Naive thymus-derived CD8-positive, alpha-beta T cell (primary cell): ENCODE data around the gene ADISSP. TPM values are rescaled to one million over a fixed set of nuclear protein-coding genes. Genes with fewer than 3 reads are reported as not detected.
A peak's percentile ranks its signal among the peaks of the same experiment; 100 is the strongest.
"Not testable (repeated sequence)": the region's sequence is repeated elsewhere in the genome, so short reads cannot be mapped to it uniquely, and the experiment has no call there.

ENCODE experiments used
- ATAC-seq, 2 donors: fragments of 150-1000 bp; cut with Tn5 transposase in 1 of 2; sonication (Bioruptor Pico), chemical (Tn5 transposase) in 1 of 2; 1 replicate in 1 of 2; 2 replicates in 1 of 2; pipeline ENCODE4 v1.10.0; 2021; ENCODE audit warnings: mild to moderate bottlenecking in 2 of 2, moderate library complexity in 2 of 2
- POLR2A ChIA-PET: fragments of 350-600 bp; sonication (Branson Sonifier 250); formaldehyde crosslinking; loops from one replicate; lab custom pipeline; 2021; ENCODE audit warnings: antibody characterized with exemption; lab: Charles Lee
- DNase-seq, 10 donors: peaks; one replicate each; pipeline versions ENCODE4 v3.0.0 to v3.0.0-alpha.2; 2020 to 2022
- H3K27ac Mint-ChIP-seq, 10 donors: one replicate each; pipeline ENCODE4 v1.8.0; 2020 to 2022; ENCODE audit warnings: mild to moderate bottlenecking in 10 of 10, mixed read lengths in 10 of 10, moderate library complexity in 4 of 10, inconsistent platforms in 1 of 10
- H3K27me3 Mint-ChIP-seq, 5 donors: one replicate each; pipeline ENCODE4 v1.8.0; 2021 to 2022; ENCODE audit warnings: mixed read lengths in 5 of 5
- H3K36me3 Mint-ChIP-seq, 3 donors: one replicate each; pipeline ENCODE4 v1.8.0; 2020 to 2022; ENCODE audit warnings: mixed read lengths in 3 of 3, mild to moderate bottlenecking in 2 of 3, inconsistent platforms in 1 of 3
- H3K4me1 Mint-ChIP-seq, 4 donors: one replicate each; pipeline ENCODE4 v1.8.0; 2021 to 2022; ENCODE audit warnings: mixed read lengths in 4 of 4
- H3K4me3 Mint-ChIP-seq, 10 donors: one replicate each; pipeline ENCODE4 v1.8.0; 2020 to 2022; ENCODE audit warnings: mild to moderate bottlenecking in 10 of 10, mixed read lengths in 10 of 10, moderate library complexity in 6 of 10, inconsistent platforms in 1 of 10
- H3K9me3 Mint-ChIP-seq, 9 donors: one replicate each; pipeline ENCODE4 v1.8.0; 2020 to 2022; ENCODE audit warnings: mixed read lengths in 9 of 9, mild to moderate bottlenecking in 3 of 9, inconsistent platforms in 1 of 9, moderate library complexity in 1 of 9
- polyA plus RNA-seq, 3 donors: library from polyadenylated mRNA; unstranded; fragments of 300-500 nt; fragmentation: Illumina TruSeq; gene quantifications; one replicate each; pipeline ENCODE4 v1.2.3, GENCODE V29; 2021
- total RNA-seq, 8 experiments: library from RNA in 2 of 8; stranded (reverse) in 2 of 8; gene quantifications; one replicate each; pipeline ENCODE4 v1.2.3 and lab custom pipeline; 2021 to 2026

The ADISSP gene
- total and polyA plus RNA-seq, 5 experiments from 2014 or later: 17.6 to 32.4 (median 19.6) TPM

DNA sequence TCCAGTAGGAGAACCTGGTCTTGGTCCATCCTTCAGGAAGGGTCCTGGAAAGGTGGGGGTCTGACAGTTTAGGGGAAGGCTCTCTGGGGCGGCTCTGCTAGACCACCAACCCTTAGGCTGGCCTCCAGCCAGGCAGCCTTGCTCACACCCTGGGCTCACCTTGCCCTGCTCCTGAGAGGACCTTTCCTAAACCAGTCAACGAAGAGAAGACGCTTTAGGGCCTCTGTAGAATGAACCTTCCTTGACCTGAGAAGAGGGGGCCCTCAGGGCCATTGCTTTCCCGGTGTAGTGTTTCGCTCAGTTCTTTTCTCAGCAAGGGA is 29.6 kb upstream of the ADISSP start:
- peaks cover 20 to 56% (median 55%) of the 10 kb centered on the region in 4 donors for H3K4me1 Mint-ChIP-seq
- ATAC-seq: no peak

DNA sequence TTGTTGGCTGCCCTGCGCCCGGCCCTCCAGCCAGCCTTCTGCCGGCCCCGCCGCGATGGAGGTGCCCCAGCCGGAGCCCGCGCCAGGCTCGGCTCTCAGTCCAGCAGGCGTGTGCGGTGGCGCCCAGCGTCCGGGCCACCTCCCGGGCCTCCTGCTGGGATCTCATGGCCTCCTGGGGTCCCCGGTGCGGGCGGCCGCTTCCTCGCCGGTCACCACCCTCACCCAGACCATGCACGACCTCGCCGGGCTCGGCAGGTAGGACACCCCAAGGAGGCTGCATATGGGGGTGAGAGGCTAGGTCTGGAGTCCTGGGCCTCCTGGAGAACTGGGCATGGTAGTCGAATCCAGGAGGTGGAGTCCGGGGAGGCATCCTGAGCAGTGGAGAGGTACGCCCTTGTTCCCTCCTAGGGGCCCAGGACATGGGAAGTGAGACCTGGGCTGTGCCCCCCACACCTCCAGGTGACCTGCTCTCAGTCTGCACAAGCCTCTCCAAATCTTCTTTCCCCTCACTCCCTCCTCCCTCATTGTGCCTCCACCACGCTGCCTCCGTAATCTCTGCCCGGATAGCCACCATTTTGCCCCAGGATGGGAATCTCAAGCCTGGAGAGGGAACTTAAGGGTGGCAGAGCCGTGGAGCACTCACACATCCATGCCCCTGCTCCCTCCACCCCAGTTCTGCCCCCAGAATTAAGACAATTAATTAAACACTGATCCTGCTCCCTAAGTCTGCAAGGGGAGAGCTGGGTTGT is 29.1 kb upstream of the ADISSP start:
- no peak for DNase-seq
- H3K9me3 Mint-ChIP-seq: no peaks in the 10 kb centered on the region
- peaks cover 20 to 56% (median 52%) of the 10 kb centered on the region in 4 donors for H3K4me1 Mint-ChIP-seq
- peak overlapping the region; percentile 94 to 99 (median 97) for H3K27ac Mint-ChIP-seq
- H3K27me3 Mint-ChIP-seq: no peaks in the 10 kb centered on the region
- no peak for ATAC-seq
- peaks cover 0 to 37% (median 25%) of the 10 kb centered on the region in 3 donors for H3K36me3 Mint-ChIP-seq
- POLR2A ChIA-PET: interaction anchor here (0.6 to 2.7 kb wide), 4 partner anchors 9 to 62 kb away, joined by 4 to 9 read pairs (median 7); partner anchors contain the start of gene CENPB
- peak overlapping the region; percentile 95 to 100 (median 98) for H3K4me3 Mint-ChIP-seq

More for the DNA sequence above, 29.6 kb upstream of the ADISSP start:
- no peak for DNase-seq
- peak overlapping the region; percentile 94 to 99 (median 97) for H3K27ac Mint-ChIP-seq
- no peaks in the 10 kb centered on the region for H3K9me3 Mint-ChIP-seq
- peak overlapping the region; percentile 95 to 100 (median 98) for H3K4me3 Mint-ChIP-seq
- H3K27me3 Mint-ChIP-seq: no peaks in the 10 kb centered on the region
- POLR2A ChIA-PET: interaction anchor here (0.6 to 2.7 kb wide), 2 partner anchors 11 to 62 kb away, joined by 5 to 9 read pairs; partner anchors contain the start of gene CENPB
- H3K36me3 Mint-ChIP-seq: peaks cover 0 to 43% (median 28%) of the 10 kb centered on the region in 3 donors

DNA sequence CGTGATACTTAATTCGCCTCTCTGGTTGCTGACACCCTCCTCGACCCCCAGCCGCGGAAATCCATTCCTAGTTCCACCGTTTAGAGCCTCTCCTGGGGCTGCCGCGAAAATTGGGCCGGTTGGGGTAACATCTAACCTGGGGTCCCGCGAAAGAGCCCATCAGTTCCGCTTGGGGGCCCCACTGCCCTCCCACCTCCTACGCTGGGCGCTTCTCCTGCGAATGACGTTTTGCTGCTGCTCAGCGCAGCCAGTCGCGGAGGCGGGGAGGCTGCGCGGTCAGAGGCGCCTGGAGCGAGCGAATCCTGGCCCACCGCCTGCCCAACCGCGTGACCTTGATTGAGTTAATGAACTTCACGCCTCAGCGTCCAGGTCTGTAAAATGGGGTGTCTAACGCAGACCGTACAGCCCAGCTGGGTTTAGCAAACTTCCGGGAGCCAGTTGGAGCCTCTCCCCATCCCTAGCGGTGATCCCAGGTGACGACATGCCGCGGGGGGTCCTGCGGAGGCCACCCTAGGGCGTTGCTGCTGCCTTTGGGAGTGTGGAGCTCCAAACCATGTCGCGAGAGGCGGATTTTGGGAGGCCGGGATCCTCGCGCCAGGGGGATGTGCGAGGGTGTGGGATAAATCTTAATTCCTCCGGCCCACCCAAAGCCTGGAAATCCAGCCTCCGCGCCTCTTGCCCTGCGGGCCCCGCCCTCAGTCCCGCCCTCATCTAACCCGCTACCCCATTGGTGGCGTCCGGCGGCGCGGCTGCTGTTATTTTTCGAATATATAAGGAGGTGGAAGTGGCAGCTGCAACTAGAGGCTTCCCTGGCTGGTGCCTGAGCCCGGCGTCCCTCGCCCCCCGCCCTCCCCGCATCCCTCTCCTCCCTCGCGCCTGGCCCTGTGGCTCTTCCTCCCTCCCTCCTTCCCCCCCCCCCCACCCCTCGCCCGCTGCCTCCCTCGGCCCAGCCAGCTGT is 28.2 kb upstream of the ADISSP start, which contains the start of gene CDC25B:
CDC25B (plus strand) TSS at position 800 of the 958 bp plus-strand sequence. CDS start 222 bp downstream, outside the sequence.
- POLR2A ChIA-PET: interaction anchor here (0.6 to 2.7 kb wide), 7 partner anchors 8 to 59 kb away, joined by 3 to 9 read pairs (median 4); partner anchors contain the start of genes ADISSP and CENPB
- peaks cover 0 to 29% (median 20%) of the 10 kb centered on the region in 3 donors for H3K36me3 Mint-ChIP-seq
- peak within 1 kb of the TSS; percentile 94 to 99 (median 97) for H3K27ac Mint-ChIP-seq
- no peaks in the 10 kb centered on the region for H3K9me3 Mint-ChIP-seq
- DNase-seq: peak; percentile 84 to 95 (median 86)
- peaks cover 20 to 48% (median 45%) of the 10 kb centered on the region in 4 donors for H3K4me1 Mint-ChIP-seq
- H3K4me3 Mint-ChIP-seq: peak within 1 kb of the TSS; percentile 95 to 100 (median 98)
- H3K27me3 Mint-ChIP-seq: no peaks in the 10 kb centered on the region
- ATAC-seq: peak; percentile 76 to 80

DNA sequence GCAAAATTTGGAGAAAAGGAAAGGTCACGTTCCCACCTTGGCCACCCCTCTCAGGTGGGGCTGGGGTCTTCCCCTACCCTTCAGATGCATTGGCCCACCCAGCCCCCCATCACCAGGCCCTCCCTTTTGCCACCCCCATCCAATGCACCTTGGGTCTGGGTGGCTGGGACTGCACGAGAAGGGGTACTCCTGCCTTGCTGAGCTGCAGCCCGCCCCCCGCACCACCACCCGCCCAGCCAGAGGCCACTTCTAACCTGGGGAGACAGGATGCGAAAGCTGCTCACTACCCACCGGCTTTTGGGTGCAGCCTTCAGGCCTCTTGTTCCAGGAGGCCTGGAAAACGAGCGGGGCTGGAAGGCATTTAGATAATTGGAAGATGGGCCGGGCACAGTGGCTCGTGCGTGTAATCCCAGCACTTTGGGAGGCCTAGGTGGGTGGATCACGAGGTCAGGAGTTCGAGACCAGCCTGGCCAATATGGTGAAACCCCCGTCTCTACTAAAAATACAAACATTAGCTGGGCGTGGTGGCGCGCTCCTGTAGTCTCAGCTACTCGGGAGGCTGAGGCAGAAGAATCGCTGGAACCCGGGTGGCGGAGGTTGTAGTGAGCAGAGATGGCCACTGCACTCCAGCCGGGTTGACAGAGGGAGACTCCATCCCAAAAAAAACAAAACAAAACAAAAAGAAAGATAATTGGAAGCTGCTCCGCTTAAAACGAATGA is 27.3 kb upstream of the ADISSP start:
- H3K36me3 Mint-ChIP-seq: peaks cover 0 to 22% (median 20%) of the 10 kb centered on the region in 3 donors
- H3K4me3 Mint-ChIP-seq: peak overlapping the region; percentile 89 to 99 (median 94)
- peak overlapping the region; percentile 89 to 98 (median 96) for H3K27ac Mint-ChIP-seq
- no peaks in the 10 kb centered on the region for H3K27me3 Mint-ChIP-seq
- ATAC-seq (no peak), DNase-seq (no peak)
- no peaks in the 10 kb centered on the region for H3K9me3 Mint-ChIP-seq
- POLR2A ChIA-PET: interaction anchor here (0.7 to 2.7 kb wide), 4 partner anchors 9 to 60 kb away, joined by 3 to 9 read pairs (median 3); partner anchors contain the start of gene CENPB
- H3K4me1 Mint-ChIP-seq: peaks cover 14 to 39% (median 36%) of the 10 kb centered on the region in 4 donors

DNA sequence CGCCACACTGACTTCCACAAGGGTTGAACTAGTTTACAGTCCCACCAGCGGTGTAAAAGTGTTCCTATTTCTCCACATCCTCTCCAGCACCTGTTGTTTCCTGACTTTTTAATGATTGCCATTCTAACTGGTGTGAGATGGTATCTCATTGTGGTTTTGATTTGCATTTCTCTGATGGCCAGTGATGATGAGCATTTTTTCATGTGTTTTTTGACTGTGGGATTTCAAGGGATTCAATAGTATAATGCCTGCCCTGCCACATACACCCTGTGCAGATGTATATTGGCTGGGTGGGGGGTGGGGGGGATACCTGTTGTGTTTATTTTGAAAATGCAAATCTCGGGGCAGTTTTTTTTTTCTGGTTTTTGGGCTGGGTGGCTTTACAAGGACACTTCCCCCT is 26.6 kb upstream of the ADISSP start:
- ATAC-seq, DNase-seq, H3K9me3 Mint-ChIP-seq, H3K27me3 Mint-ChIP-seq: not testable (repeated sequence)
- POLR2A ChIA-PET: interaction anchor here (0.8 kb wide), 1 partner anchor 53 kb away, joined by 3 read pairs; no protein-coding TSS in a partner anchor
- peak overlapping the region in 5 of 10 donors; percentile 21 to 93 (median 29) for H3K27ac Mint-ChIP-seq
- peaks cover 11 to 32% (median 30%) of the 10 kb centered on the region in 4 donors for H3K4me1 Mint-ChIP-seq
- peak overlapping the region in 3 of 10 donors; percentile 33 to 45 (median 44) for H3K4me3 Mint-ChIP-seq
- peaks cover 0 to 20% (median 18%) of the 10 kb centered on the region in 3 donors for H3K36me3 Mint-ChIP-seq

DNA sequence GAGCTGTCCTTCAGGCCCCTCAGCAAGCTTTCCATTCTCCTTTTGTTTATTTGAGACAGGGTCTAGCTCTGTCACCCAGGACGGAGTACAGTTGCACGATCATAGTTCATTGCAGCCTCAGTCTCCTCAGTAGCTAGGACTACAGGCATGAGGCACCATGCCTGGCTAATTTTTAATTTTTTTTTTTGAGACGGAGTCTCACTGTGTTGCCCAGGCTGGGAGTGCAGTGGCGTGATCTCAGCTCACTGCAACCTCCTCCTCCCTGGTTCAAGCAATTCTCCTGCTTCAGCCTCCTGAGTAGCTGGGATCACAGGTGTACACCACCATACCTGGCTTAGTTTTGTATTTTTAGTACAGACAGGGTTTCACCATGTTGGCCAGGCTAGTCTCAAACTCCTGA is 21.6 kb upstream of the ADISSP start:
- H3K27ac Mint-ChIP-seq: peak overlapping the region in 6 of 10 donors; percentile 11 to 88 (median 72)
- not testable (repeated sequence) for H3K27me3 Mint-ChIP-seq, ATAC-seq, H3K4me3 Mint-ChIP-seq, H3K9me3 Mint-ChIP-seq, H3K36me3 Mint-ChIP-seq, DNase-seq
- POLR2A ChIA-PET: interaction anchor here (0.6 to 6.4 kb wide), 3 partner anchors 10 to 165 kb away, joined by 3 to 34 read pairs (median 6); partner anchors contain the start of gene ADISSP
- H3K4me1 Mint-ChIP-seq: peaks cover 13 to 31% (median 26%) of the 10 kb centered on the region in 4 donors

DNA sequence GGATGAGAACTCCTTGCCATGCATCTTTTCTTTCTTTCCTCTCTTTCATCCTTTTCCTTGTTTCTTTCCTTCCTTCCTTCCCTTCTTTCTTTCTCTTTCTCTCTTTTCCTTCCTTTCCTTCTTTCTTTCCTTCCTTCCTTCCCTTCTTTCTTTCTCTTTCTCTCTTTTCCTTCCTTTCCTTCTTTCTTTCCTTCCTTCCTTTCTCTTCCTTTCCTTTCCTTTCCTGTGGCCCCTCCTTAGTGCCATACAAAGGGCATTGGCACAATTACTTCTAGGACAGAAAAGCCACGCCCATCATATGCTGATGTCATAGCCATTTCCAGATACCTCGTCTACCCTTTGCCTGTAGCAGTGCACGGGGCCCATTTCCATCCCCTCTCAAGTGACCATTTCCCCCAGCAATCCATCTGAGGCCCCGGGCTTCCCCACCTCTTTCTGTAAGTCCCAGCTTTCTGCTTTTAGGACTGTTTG is 21.2 kb upstream of the ADISSP start:
- POLR2A ChIA-PET: interaction anchor here (6.4 kb wide), 1 partner anchor 11 kb away, joined by 34 read pairs; no protein-coding TSS in a partner anchor
- peak overlapping the region in 6 of 10 donors; percentile 26 to 81 (median 38) for H3K4me3 Mint-ChIP-seq
- peaks cover 13 to 30% (median 28%) of the 10 kb centered on the region in 4 donors for H3K4me1 Mint-ChIP-seq
- H3K36me3 Mint-ChIP-seq: no peaks in the 10 kb centered on the region
- DNase-seq (no peak), ATAC-seq (no peak)
- H3K27ac Mint-ChIP-seq: peak overlapping the region in 8 of 10 donors; percentile 31 to 88 (median 73)
- H3K9me3 Mint-ChIP-seq: no peaks in the 10 kb centered on the region
- H3K27me3 Mint-ChIP-seq: no peaks in the 10 kb centered on the region

DNA sequence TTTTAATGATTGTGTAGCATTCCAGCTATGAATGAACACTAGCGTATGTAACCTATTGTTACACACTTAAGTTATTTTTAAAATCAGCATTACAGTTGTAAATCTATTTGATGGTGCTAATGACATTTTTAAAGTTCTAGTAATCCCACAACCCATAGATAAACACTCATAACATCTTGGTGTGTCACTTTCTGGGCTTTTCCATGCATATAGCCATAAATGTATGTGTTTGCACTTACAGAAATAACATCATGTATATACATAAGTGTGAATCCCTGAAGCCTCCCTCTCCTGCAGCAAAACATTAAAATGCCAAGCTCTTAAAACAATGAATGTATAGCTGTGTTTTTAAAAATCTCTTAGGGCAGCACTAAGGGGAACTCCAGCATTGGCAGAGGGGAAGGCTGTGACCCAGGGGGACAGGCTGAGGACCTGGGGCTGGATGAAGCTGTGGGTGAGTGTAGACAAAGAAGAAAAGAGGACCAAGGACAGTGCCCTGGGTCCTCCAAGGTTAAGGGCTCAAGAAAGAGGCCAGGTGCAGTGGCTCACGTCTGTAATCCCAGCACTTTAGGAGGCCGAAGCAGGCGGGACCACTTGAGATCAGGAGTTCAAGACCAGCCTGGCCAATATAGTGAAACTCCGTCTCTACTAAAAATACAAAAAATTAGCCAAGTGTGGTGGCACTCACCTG is 19.9 kb upstream of the ADISSP start:
- no peaks in the 10 kb centered on the region for H3K9me3 Mint-ChIP-seq
- H3K27me3 Mint-ChIP-seq: no peaks in the 10 kb centered on the region
- H3K4me3 Mint-ChIP-seq: peak overlapping the region; percentile 36 to 81 (median 66)
- H3K27ac Mint-ChIP-seq: peak overlapping the region in 8 of 10 donors; percentile 13 to 80 (median 61)
- ATAC-seq: no peak
- no peaks in the 10 kb centered on the region for H3K36me3 Mint-ChIP-seq
- peaks cover 17 to 41% (median 34%) of the 10 kb centered on the region in 4 donors for H3K4me1 Mint-ChIP-seq
- POLR2A ChIA-PET: interaction anchor here (0.7 to 6.4 kb wide), 6 partner anchors 8 to 129 kb away, joined by 3 to 52 read pairs (median 16); partner anchors contain the start of genes ADISSP and CDC25B
- no peak for DNase-seq

DNA sequence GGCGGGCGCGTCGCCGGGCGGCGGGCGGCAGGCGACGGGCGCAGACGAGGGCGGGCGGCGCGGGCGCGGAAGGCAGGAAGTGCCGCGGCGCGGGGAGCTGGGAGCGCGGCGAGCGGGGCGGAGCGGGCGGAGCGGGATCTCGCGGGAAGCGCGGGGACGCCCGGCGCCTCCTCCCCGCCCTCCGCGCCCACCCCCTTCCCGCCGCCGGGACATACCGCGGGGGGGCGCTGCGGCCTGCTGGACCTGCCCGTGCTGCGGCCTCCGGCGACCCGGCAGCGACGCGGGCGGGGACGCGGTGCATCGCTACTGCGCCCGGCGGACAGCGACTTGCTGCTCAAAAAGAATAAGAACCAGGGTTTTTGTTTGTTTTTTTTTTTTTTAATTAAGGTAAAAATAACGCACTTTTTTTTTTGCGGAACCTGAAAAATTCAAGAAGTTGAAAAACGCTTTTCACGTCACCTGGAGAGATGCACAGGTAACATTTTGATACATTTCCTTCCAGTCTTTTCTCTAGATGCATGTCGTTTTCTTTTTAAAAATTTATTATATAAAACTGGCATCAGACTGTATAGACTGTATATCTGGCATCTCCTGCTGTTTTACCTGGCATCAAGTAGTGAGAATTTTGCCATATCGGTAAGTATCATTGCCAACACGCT is 19.2 kb upstream of the ADISSP start, which contains the start of gene CENPB:
CENPB (minus strand) TSS at position 76 of the 659 bp plus-strand sequence. CDS start 257 bp downstream, outside the sequence.
- POLR2A ChIA-PET: interaction anchor here (0.7 to 6.4 kb wide), 12 partner anchors 9 to 299 kb away, joined by 3 to 52 read pairs (median 6); partner anchors contain the start of genes ADISSP and CDC25B
- ATAC-seq: peak; percentile 85 to 88
- no peaks in the 10 kb centered on the region for H3K36me3 Mint-ChIP-seq
- H3K4me1 Mint-ChIP-seq: peaks cover 17 to 45% (median 38%) of the 10 kb centered on the region in 4 donors
- H3K4me3 Mint-ChIP-seq: peak within 1 kb of the TSS; percentile 68 to 89 (median 82)
- peak; percentile 79 to 94 (median 89) for DNase-seq
- H3K27ac Mint-ChIP-seq: peak within 1 kb of the TSS in 8 of 10 donors; percentile 73 to 90 (median 85)
- no peaks in the 10 kb centered on the region for H3K9me3 Mint-ChIP-seq
- H3K27me3 Mint-ChIP-seq: no peaks in the 10 kb centered on the region

DNA sequence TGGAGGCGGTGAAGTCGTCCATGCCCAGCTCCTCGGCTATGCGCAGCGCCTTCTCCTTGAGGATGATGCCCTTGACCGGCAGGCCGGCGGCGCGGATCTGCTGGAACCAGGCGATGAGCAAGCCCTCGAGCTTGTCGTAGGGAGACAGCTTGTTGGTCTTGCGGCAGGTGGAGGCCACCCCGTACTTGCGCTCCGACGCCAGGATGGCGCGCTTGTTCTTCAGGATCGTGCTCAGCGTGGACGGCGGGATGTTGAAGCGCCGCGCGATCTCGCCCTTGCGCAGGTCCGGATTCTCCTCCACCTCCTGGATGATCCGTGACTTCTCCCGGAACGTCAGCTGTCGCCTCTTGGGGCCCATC is 18.6 kb upstream of the ADISSP start:
- Mint-ChIP-seq H3K4me3 (peak overlapping the region; percentile 68 to 89 (median 82)), H3K36me3 (no peaks in the 10 kb centered on the region), H3K4me1 (peaks cover 17 to 52% (median 45%) of the 10 kb centered on the region in 4 donors), H3K27ac (peak overlapping the region in 8 of 10 donors; percentile 67 to 90 (median 85)), H3K27me3 (no peaks in the 10 kb centered on the region), H3K9me3 (no peaks in the 10 kb centered on the region)
- POLR2A ChIA-PET: interaction anchor here (0.5 to 6.4 kb wide), 12 partner anchors 8 to 299 kb away, joined by 3 to 52 read pairs (median 4); partner anchors contain the start of genes ADISSP and CDC25B
- DNase-seq (peak in 6 of 10 donors; percentile 33 to 50 (median 40)), ATAC-seq (peak; percentile 39 to 58)
